Left hindlimb (tissue), 1 donor: ENCODE data around the gene POLR3F.
"Not testable (repeated sequence)": the region's sequence is repeated elsewhere in the genome, so short reads cannot be mapped to it uniquely, and the experiment has no call there.

Experiments used
- DNase-seq: peaks from one replicate; pipeline ENCODE4 v3.0.0-alpha.2; 2018

POLR3F gene

GRCh38 chr20:18466894-18467730 lies at the start of gene POLR3F, which contains the start of gene DZANK1:
POLR3F (plus strand) TSS chr20:18467390; CDS start chr20:18467507, 117 bp downstream.
DZANK1 (minus strand) TSS chr20:18467030; CDS start chr20:18465358, 1,672 bp downstream.
- peak; percentile 98 for DNase-seq

- no peak for DNase-seq
These were observed 45.6 kb upstream of the POLR3F start for GRCh38 chr20:18421608-18422007.

DNA sequence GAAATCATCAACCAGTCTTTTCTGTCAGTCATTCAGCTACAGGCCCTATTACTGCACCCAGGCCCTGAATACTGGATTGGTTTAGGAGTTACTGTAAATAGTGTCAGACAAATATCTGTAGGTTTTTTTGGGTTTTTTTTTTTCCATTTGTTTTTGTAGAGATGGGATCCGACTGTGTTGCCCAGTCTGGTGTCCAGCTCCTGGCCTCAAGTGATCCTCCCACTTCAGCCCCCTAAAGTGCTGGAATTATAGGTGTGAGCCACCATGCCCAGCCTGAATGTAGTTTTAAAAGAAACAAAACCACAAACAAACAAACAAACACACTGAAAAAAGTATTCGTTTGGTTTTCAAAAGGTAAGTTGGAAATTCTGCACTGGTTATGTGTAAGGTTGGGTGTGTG lies 40.0 kb upstream of the POLR3F start:
- DNase-seq = no peak

- DNase-seq = no peak
These were observed 38.6 kb upstream of the POLR3F start for GRCh38 chr20:18428490-18429173.

DNA sequence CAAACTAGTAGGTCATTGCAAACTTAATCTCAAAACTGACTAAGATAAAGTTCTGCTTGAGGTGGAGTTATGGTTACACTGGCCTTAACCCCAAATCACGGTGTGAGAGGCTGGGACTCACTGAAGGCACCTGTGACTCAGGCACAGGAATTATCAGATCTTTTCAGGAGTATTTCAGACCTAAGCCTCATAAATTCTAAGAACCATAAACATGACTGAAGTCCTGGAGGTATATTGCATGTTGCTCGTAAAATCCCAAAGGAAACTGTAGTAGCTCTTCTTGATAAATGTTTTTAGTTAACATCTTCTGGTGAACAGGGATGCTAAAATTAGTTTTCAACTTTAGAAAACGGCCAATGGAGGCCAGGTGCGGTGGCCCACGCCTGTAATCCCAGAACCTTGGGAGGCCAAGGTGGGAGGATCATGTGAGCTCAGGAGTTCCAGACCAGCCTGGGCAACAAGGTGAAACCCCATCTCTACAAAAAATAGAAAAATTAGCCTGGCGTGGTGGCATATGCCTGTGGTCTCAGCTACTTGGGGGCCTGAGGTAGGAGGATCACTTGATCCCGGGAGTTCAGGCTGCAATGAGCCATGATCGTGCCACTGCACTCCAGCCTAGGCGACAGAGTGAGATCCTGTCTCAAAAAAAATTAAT lies 36.9 kb upstream of the POLR3F start:
- DNase-seq = no peak

GRCh38 chr20:18431206-18431605 lies 36.0 kb upstream of the POLR3F start:
- no peak for DNase-seq

- DNase-seq = no peak
These were observed 30.3 kb upstream of the POLR3F start for GRCh38 chr20:18436847-18437246.

DNA sequence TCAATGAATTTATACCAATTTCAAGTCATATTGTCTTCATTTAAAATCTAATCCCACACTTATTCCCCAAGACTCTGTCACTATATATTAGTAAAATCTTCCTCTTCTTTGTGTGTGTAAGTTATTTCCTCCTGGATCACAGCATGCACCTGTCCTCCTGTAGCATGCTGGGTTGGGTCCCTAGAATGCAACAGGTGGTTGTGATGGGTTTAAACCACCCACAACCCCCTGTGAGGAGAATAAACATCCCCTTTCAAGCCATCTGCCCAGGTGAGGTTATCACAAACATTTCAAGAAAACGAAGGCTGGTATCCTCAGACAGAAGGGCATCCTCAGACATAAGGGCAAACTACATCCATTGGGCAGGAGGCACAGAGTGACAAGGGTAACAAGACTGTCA lies 26.8 kb upstream of the POLR3F start:
- no peak for DNase-seq

GRCh38 chr20:18443886-18444285 lies 23.3 kb upstream of the POLR3F start:
- no peak for DNase-seq

- DNase-seq = no peak
These were observed 10.6 kb upstream of the POLR3F start for GRCh38 chr20:18456600-18456999.

DNA sequence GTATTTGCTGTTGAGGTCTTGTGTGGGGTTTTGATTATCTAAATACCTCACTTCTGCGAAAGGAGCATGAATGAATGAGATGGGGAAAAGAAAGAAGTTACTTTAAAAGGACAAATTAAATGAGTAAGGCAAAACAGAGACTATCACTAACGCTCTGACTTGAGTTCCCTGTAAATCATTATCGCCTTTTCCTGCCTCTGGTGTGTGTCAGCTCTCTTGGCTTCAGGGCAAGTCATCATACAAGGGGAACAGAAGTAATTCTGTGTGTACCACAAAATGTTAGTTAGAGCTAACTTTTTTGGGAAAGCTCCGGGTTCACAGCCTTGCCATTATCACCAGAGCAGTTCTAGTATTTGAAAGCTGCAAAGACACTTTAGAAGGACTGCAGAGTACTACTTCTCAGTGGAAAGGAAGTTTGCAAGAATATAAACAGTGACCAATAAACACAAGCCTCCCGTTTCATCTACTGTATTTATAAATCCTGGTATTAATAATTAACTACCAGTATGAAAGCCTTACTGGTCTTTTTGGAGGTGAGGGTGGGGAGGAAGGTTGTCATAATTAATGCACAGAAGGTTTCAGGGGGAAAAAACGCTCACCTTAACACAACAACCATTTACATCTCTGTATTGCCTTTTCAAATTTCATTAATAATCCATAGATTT lies 1.5 kb upstream of the POLR3F start:
- no peak for DNase-seq

DNA sequence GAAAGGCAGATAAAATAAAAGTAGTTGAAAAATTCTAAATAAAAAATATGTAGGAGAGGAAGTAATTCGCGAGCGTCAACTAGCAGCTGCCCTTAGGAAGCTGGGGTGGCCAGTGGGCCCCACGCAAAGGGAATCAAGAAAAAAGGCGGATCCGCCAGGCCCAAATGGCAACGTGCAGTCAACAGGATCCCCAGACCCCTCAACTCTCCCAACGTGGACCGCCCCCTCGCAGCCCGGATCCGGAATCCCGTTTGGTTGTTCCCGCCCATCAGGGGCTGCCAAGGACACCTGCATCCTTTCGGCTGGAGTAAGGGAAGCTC lies 656 bp upstream of the POLR3F start:
- no peak for DNase-seq

- DNase-seq = no peak
These were observed 10.0 kb downstream of the POLR3F start for GRCh38 chr20:18477218-18477617.

- DNase-seq = no peak
These were observed 10.6 kb downstream of the POLR3F start for GRCh38 chr20:18477821-18478220.

DNA sequence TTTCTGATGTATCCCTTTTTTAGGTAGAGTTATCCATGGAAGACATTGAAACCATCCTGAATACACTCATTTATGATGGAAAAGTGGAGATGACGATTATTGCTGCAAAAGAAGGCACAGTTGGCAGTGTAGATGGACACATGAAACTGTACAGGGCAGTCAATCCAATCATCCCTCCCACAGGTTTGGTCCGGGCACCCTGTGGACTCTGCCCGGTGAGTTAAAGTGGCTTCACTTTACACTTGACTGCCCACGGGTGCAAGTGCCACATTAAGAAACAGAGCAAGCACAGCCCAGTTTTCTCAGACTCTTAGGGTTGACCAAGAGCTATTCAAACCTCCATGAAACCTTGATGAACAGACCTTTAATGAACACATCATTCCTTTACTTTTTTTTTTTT lies 14.4 kb downstream of the POLR3F start:
- no peak for DNase-seq

DNA sequence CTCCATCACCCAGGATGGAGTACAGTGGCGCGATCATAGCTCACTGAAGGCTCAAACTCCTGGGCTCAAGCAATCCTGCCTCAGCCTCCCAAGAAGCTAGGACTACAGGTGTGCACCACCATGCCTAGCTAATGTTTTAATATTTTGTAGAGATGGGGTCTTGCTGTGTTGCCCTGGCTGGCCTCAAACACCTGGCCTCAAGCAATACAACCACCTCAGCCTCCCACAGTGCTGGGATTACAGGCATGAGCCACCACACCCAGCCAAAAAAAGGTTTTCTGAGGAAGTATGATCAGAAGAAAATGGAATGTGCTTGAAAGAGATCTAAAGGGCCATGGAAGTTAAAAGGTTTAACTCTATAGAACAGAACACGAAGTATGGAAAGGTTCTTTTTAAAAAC lies 21.1 kb downstream of the POLR3F start:
- DNase-seq = no peak

DNA sequence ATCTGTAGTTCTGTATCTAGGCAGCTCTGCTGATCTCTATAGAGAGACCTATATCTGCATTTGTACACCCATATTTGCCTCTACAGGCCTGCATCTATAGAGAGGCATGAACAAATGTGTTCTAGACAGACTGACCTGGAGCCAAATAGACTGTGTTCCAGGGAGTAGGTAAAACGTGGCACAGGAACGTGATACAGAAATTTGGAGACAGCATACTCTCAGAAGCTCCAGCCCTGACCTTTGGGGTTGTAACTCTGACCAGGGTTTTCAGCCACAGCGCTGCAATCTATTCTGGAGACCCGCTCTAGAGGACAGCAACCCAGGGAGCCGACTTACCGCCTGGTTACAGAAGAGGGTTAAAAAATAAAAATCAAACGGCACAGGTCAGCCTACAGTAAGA lies 28.9 kb downstream of the POLR3F start:
- DNase-seq = no peak

DNA sequence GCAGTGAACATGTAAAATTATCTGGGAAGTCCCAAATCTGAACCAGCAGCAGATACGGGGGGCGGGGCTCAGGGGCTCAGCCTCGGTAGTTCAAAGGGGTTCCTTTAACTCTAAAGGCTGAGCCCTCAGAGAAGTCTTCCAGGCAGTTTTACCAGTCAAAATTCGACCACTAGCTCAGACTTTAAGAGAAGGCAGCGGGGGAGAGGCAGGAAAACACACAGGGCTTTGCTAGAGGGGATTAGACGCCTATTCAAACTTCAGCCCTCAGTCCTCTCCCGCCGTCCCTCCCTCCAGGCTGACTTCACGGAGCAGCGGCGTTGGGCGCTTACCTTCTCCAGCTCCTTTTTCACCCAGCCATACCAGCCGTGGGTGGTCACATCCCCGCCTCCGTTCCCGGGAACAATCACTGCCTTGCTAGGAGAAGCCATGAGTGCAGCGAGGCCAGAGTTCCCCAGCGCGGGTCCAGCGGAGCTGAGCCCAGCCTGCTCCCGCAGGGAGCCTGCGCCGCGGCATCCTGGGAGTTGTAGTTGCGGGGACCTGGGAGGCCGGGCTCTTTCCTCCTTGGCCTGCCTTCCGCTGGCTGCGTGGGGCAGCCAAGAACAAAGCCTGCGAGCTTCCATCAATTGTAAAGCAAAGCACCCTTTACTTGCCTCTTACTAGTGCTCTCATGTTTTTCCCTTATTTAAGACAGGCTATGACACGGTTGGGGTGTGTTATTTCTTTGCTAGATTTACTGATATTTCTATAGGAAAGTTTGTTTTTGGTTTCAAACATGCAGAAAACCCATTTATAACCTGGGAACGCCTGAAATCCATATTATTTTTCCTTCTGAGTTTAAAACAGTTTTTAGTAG lies 29.8 kb downstream of the POLR3F start, which contains the start of gene RBBP9:
Gene RBBP9, minus strand, starts transcription at position 486 of the 853 bp plus-strand sequence. Its CDS starts 58 bp downstream, at position 428.
- peak; percentile 91 for DNase-seq

- DNase-seq = no peak
These were observed 30.4 kb downstream of the POLR3F start for GRCh38 chr20:18497603-18498002.

- not testable (repeated sequence) for DNase-seq
These were observed 34.5 kb downstream of the POLR3F start for GRCh38 chr20:18501672-18502071.

GRCh38 chr20:18504479-18505060 lies 37.4 kb downstream of the POLR3F start:
- DNase-seq = peak; percentile 33

DNA sequence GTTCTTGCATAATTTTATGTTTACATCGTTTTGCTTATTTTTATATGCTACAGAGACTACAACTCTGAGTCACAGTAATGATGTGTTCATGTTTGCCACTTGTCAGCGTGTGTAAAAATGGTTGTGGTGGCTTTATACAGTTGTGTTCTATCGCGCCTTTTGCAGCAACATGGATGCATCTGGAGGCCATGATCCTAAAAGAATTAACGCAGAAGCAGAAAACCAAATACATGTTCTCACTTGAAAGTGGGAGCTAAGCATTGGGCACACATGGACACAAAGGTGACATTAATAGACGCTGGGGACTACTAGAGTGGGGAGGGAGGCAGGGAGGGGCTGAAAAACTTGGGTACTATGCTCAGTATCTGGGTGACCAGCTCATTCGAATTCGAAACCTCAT lies 39.6 kb downstream of the POLR3F start:
- DNase-seq = no peak
